ENCODE measurements around the gene PANX2. TPM values are rescaled to one million over a fixed set of nuclear protein-coding genes. Genes with fewer than 3 reads are reported as not detected.
"Not testable (repeated sequence)": the region's sequence is repeated elsewhere in the genome, so short reads cannot be mapped to it uniquely, and the experiment has no call there.

Gene PANX2
- total RNA-seq, 1 donor from 2014 or later: 0.36 TPM

DNA sequence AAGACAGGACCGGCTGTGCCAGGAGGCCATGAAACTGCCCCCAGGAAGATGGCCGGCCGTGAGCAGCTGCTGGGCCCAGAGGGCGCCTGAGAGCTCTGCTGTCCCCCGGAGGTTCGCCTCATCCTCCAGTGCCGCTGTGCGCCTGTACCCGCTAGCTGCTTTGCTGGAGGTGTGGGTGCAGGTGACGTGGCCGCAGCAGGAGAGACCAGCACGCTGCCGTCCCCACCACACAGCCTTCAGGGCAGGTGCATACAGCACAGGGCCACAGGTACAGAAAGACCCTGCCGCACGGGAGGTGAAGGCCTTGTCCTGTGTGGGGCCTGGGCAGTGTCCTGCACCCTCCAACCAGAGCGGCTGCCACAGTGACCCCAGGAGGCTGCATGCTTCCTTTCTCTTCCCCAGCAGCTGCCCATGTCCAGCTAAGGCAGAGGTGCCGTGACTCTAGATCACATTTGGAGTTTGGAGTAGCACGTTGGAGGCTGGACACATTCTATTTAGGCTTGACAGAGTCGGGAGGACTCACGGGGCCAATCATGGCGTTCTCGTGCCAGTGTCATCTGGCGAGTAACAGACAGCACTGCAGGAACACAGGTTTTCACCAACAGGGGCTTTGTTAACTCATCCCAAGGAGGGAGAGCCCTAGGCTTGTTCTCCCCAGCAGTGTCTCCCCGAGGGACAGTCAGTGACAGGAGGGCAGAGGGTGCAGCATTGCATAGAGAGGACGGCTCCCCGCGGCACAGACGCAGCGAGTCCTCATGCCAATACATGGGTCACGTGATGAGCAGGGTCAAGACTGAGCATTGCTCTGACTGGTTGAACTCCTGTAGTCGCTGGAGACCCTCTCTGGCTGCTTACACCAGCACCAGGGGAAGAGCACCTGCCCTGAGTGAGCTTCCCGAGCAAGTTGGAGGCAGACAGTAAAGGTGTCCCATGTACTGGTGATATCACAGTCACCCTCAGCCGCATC lies 18.7 kb upstream of the PANX2 start:
- H3K9me3 Mint-ChIP-seq: no peaks in the 10 kb centered on the region
- no peak overlapping the region for H3K4me3 Mint-ChIP-seq
- H3K4me1 Mint-ChIP-seq (ENCODE audit: low read depth): peaks cover 8% of the 10 kb centered on the region
- no peak for DNase-seq (ENCODE audit: low spot score)
- no peaks in the 10 kb centered on the region for H3K36me3 Mint-ChIP-seq (ENCODE audit: low read depth)
- H3K27me3 Mint-ChIP-seq (ENCODE audit: insufficient read depth): peaks cover 5% of the 10 kb centered on the region
- no peak overlapping the region for H3K27ac Mint-ChIP-seq
- intact Hi-C loops (cut with micrococcal nuclease): no loop called here

DNA sequence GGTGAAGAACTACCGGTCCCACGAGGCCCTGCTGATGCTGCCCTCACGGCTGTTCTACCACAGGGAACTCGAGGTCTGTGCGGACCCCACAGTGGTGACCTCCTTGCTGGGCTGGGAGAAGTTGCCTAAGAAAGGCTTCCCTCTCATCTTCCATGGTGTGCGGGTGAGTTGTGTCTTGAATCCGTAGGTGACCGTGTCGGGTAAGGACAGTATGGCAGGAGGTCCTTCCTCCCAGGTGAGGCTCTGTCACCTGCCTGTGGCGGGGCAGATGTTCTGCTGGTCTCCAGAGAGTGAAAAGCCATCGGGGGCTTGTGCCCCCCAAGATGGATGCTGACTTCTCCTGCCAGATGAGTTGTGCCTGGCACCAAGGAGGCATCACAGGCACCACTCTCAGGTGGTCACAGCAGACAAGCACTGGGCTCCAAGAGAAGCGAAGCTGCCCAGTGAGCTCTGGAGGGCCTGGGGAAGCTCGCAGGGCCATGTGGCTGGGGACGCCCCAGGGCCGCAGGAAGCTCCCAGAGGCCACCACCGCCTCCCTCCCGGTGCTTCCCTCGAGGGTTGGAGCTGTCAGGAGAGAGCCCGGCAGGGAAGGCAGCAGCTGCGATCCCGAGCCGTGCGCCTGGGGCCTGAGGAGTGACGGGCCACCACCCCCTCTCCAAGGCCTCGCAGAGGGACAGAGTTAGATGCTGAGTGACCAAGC lies 17.3 kb upstream of the PANX2 start:
- intact Hi-C loops (cut with micrococcal nuclease): no loop called here
- no peaks in the 10 kb centered on the region for H3K9me3 Mint-ChIP-seq
- H3K36me3 Mint-ChIP-seq (ENCODE audit: low read depth): no peaks in the 10 kb centered on the region
- DNase-seq (ENCODE audit: low spot score): no peak
- no peak overlapping the region for H3K27ac Mint-ChIP-seq
- H3K4me1 Mint-ChIP-seq (ENCODE audit: low read depth): peaks cover 8% of the 10 kb centered on the region
- H3K27me3 Mint-ChIP-seq (ENCODE audit: insufficient read depth): peaks cover 5% of the 10 kb centered on the region
- no peak overlapping the region for H3K4me3 Mint-ChIP-seq

- no peaks in the 10 kb centered on the region for H3K36me3 Mint-ChIP-seq (ENCODE audit: low read depth)
- H3K4me3 Mint-ChIP-seq: no peak overlapping the region
- H3K9me3 Mint-ChIP-seq: no peaks in the 10 kb centered on the region
- H3K27me3 Mint-ChIP-seq (ENCODE audit: insufficient read depth): peaks cover 6% of the 10 kb centered on the region
- DNase-seq (ENCODE audit: low spot score): no peak
- intact Hi-C loops (cut with micrococcal nuclease): no loop called here
- H3K27ac Mint-ChIP-seq: no peak overlapping the region
- peaks cover 8% of the 10 kb centered on the region for H3K4me1 Mint-ChIP-seq (ENCODE audit: low read depth)
These were observed 16.8 kb upstream of the PANX2 start for GRCh38 chr22:50153756-50154140.

GRCh38 chr22:50157709-50158375 lies 12.7 kb upstream of the PANX2 start:
- no peak for DNase-seq (ENCODE audit: low spot score)
- Mint-ChIP-seq H3K4me3 (no peak overlapping the region), H3K27me3 (ENCODE audit: insufficient read depth) (peaks cover 22% of the 10 kb centered on the region), H3K36me3 (ENCODE audit: low read depth) (no peaks in the 10 kb centered on the region), H3K9me3 (no peaks in the 10 kb centered on the region), H3K27ac (no peak overlapping the region), H3K4me1 (ENCODE audit: low read depth) (no peaks in the 10 kb centered on the region)
- intact Hi-C loops (cut with micrococcal nuclease): no loop called here

DNA sequence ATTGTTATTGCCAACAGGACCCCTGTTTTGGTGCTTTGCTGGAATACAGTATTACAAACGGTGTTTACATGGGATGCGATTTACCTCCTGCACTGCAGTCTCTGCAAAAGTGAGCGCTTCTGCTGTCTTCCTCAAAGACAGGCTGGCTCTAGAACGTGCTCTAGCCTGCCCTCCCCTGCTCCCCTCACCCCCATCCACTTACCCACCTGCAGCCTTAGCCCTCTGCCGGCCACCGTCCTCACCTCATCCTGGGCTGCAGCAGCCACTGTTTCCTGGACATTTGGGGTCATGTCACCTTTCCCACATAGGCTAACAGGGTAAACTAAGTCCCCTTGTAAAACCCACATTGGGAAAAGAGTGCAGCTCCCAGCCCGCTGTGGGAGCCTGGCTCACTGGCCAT lies 9.6 kb upstream of the PANX2 start:
- H3K9me3 Mint-ChIP-seq: no peaks in the 10 kb centered on the region

DNA sequence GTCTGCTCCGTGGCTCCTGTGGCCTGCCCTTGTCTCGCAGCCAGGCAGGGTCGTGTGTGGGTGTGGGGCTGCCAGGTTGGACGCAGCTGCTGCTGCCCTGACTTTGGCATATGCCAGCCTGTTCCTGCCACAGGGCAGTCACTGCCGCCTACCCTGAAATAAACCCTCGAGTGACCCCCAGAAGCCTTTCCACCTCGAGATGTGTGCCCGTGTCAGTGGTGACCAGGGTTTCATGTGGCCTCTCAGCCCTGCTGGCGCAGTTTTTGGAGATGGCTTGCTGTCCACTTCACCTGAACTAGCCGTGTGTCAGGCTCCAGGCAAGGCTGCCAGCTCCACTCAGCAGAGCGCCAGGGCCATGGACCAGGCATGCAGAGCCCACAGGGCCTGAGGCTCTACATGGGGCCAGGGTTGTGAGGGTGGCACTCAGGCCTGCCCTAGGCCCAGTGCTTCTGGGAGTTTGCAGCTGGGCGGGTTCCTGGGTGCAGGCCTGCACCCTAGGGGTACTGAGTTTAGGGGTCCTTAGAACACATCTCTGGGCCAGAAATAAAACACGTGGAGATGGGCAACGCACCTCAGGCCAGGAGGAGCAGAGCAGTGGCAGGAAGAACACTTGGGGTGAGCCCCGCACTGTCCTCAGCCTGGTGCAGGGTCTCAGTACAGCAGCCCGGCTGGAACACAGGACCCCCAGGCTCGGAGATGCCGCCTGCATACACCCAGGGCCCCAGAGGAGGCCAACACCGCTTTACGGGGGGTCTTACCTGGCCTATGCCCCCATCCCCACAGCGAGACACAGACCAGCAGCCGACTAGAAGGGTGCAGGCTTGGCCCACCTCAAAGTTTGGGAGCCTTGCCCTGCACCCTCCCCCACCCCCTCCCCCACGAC lies 8.8 kb upstream of the PANX2 start:
- Mint-ChIP-seq H3K36me3 (ENCODE audit: low read depth) (no peaks in the 10 kb centered on the region), H3K9me3 (no peaks in the 10 kb centered on the region), H3K4me1 (ENCODE audit: low read depth) (no peaks in the 10 kb centered on the region), H3K27me3 (ENCODE audit: insufficient read depth) (peaks cover 21% of the 10 kb centered on the region), H3K4me3 (no peak overlapping the region), H3K27ac (no peak overlapping the region)
- DNase-seq (ENCODE audit: low spot score): no peak
- intact Hi-C loops (cut with micrococcal nuclease): no loop called here

More for the DNA sequence above, 9.6 kb upstream of the PANX2 start:
- DNase-seq (ENCODE audit: low spot score): no peak
- H3K36me3 Mint-ChIP-seq (ENCODE audit: low read depth): no peaks in the 10 kb centered on the region
- H3K27ac Mint-ChIP-seq: no peak overlapping the region
- no peak overlapping the region for H3K4me3 Mint-ChIP-seq
- peaks cover 21% of the 10 kb centered on the region for H3K27me3 Mint-ChIP-seq (ENCODE audit: insufficient read depth)
- no peaks in the 10 kb centered on the region for H3K4me1 Mint-ChIP-seq (ENCODE audit: low read depth)
- intact Hi-C loops (cut with micrococcal nuclease): no loop called here

DNA sequence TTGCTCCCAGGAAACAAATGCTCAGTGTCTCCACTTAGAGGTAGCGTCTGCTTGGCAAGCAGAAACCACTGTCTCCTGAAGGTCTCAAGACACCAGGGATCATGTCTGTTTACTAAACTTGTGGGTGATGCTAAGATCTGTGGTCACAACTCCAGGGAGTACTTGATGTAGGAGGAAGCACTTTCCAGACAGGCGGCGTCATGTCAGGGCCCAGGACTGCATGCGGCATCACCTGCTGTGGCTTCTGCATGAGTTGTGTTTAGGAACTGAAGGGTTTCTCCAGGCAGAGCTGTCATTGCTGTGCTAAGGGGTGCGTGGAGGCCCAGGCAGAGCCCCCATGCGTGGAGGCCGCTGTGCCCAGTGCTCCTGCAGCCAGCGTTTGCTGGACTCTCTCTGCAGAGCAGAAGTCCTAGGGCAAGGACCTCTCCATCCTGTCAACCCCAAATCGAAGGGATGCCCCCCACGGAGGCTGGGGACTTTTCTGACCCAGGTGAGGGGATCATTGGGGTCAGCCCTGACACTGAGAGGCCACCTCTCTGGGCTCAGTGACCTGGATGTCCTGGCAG lies 8.1 kb upstream of the PANX2 start:
- Mint-ChIP-seq H3K4me1 (ENCODE audit: low read depth) (no peaks in the 10 kb centered on the region), H3K4me3 (no peak overlapping the region), H3K36me3 (ENCODE audit: low read depth) (no peaks in the 10 kb centered on the region), H3K27me3 (ENCODE audit: insufficient read depth) (peaks cover 21% of the 10 kb centered on the region), H3K27ac (no peak overlapping the region), H3K9me3 (no peaks in the 10 kb centered on the region)
- DNase-seq (ENCODE audit: low spot score): no peak
- intact Hi-C loops (cut with micrococcal nuclease): no loop called here

- intact Hi-C loops (cut with micrococcal nuclease): no loop called here
- DNase-seq (ENCODE audit: low spot score): no peak
- Mint-ChIP-seq H3K27ac (no peak overlapping the region), H3K27me3 (ENCODE audit: insufficient read depth) (peaks cover 26% of the 10 kb centered on the region), H3K4me3 (no peak overlapping the region), H3K36me3 (ENCODE audit: low read depth) (no peaks in the 10 kb centered on the region), H3K9me3 (no peaks in the 10 kb centered on the region), H3K4me1 (ENCODE audit: low read depth) (no peaks in the 10 kb centered on the region)
These were observed 5.0 kb upstream of the PANX2 start for GRCh38 chr22:50165436-50166123.

DNA sequence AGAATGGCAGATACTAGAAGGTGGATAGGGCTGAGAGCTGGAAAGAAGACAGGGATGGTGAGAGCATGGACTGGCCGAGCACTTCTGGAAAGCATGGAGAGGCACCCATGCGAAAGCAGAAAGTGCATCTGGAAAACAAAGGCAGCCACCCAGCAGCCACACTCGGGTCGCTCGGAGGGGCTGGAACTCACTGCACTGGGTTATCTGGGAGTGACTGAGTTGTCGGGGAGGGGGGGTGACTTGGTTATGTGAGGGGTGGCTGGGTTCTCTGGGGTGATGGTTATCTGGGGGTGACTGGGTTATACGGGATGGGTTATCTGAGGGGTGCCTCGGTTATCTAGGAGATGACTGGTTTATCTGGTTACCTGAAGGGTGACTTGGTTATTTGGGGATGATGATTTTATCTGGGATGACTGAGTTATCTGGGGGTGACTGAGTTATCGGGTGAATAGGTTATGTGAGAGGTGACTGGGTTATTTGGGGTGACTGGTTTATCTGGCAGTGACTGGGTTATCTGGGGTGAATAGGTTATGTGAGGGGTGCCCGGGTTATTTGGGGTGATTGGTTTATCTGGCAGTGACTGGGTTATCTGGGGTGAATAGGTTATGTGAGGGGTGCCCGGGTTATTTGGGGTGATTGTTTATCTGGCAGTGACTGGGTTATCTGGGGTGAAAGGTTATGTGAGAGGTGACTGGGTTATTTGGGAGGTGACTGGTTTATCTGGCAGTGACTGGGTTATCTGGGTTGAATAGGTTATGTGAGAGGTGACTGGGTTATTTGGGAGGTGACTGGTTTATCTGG lies 2.6 kb upstream of the PANX2 start:
- Mint-ChIP-seq H3K27me3 (ENCODE audit: insufficient read depth) (peaks cover 37% of the 10 kb centered on the region), H3K4me3 (peak overlapping the region; percentile 55), H3K4me1 (ENCODE audit: low read depth) (no peaks in the 10 kb centered on the region), H3K36me3 (ENCODE audit: low read depth) (no peaks in the 10 kb centered on the region), H3K27ac (peak overlapping the region; percentile 20), H3K9me3 (no peaks in the 10 kb centered on the region)
- intact Hi-C loops (cut with micrococcal nuclease): no loop called here
- no peak for DNase-seq (ENCODE audit: low spot score)

DNA sequence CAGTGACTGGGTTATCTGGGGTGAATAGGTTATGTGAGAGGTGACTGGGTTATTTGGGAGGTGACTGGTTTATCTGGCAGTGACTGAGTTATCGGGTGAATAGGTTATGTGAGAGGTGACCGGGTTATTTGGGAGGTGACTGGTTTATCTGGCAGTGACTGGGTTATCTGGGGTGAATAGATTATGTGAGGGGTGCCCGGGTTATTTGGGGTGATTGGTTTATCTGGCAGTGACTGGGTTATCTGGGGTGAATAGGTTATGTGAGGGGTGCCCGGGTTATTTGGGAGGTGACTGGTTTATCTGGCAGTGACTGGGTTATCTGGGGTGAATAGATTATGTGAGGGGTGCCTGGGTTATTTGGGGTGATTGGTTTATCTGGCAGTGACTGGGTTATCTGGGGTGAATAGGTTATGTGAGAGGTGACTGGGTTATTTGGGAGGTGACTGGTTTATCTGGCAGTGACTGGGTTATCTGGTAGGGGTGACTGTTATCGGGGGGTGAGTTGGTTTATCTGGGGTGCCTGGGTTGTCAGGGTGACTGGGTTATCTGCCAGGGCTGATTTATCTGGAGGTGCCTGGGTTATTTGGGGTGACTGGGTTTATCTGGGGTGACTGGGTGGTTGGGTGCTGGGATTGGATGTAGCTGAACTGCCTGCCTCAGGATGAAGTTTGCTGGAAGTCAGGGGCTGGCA lies 1.9 kb upstream of the PANX2 start:
- H3K27ac Mint-ChIP-seq: peak overlapping the region; percentile 68
- H3K9me3 Mint-ChIP-seq; H3K36me3 Mint-ChIP-seq (ENCODE audit: low read depth); H3K4me1 Mint-ChIP-seq (ENCODE audit: low read depth); intact Hi-C loops (cut with micrococcal nuclease); DNase-seq (ENCODE audit: low spot score): not testable (repeated sequence)
- peaks cover 39% of the 10 kb centered on the region for H3K27me3 Mint-ChIP-seq (ENCODE audit: insufficient read depth)
- peak overlapping the region; percentile 75 for H3K4me3 Mint-ChIP-seq

All from activated T-helper 1 cell treated with anti-CD3 and anti-CD28 coated beads, Interleukin-12 subunit alpha, Interleukin-12 subunit beta, Interleukin-2, Interleukin-4 antibody, amounts not matched to agents 30 ng/mL and 10 ng/mL and 1 ng/mL, durations not matched to agents 14 hours and 24 hours and 36 hours (primary cell).